HepG2 (cell line): ENCODE data around the gene PARD3. TPM values are rescaled to one million over a fixed set of nuclear protein-coding genes. Genes with fewer than 3 reads are reported as not detected.

ENCODE experiments used
- ATAD3A ChIP-seq: sonication (generic); formaldehyde crosslinking; IDR thresholded peaks from 2 replicates; pipeline ENCODE4 v1.4.0; 2020; ENCODE audit warnings: missing genetic modification reagents
- ATRX ChIP-seq: sonication (generic); formaldehyde crosslinking; IDR thresholded peaks from 2 replicates; pipeline ENCODE4 v1.4.0; 2020; ENCODE audit warnings: missing genetic modification reagents, borderline replicate concordance
- BRD4 ChIP-seq: sonication (generic); formaldehyde crosslinking; IDR thresholded peaks from 2 replicates; pipeline ENCODE4 v1.4.0; 2020; ENCODE audit warnings: missing genetic modification reagents
- ELF3 ChIP-seq: IDR thresholded peaks from 2 replicates; pipeline ENCODE4 v1.6.1; 2016; ENCODE audit warnings: missing genetic modification reagents, missing compliant biosample characterization
- HMG20A ChIP-seq: IDR thresholded peaks from 2 replicates; pipeline ENCODE4 v1.6.1; 2016; ENCODE audit warnings: borderline replicate concordance
- IRF1 ChIP-seq: sonication (generic); formaldehyde crosslinking; IDR thresholded peaks from 2 replicates; pipeline ENCODE4 v1.4.0; 2020; ENCODE audit warnings: low read depth, mild to moderate bottlenecking, missing genetic modification reagents
- NFKB2 ChIP-seq: sonication (generic); formaldehyde crosslinking; IDR thresholded peaks from 2 replicates; pipeline ENCODE4 v1.4.0; 2020; ENCODE audit warnings: missing genetic modification reagents, borderline replicate concordance
- PHF5A ChIP-seq: IDR thresholded peaks from one replicate; pipeline ENCODE4 v1.6.1; 2018; ENCODE audit warnings: low read depth, missing genetic modification reagents; ENCODE audit not compliant: unreplicated experiment
- RFX3 ChIP-seq: IDR thresholded peaks from 2 replicates; pipeline ENCODE4 v1.6.1; 2016; ENCODE audit warnings: missing biosample characterization, missing genetic modification reagents
- ZBTB46 ChIP-seq: sonication (generic); formaldehyde crosslinking; IDR thresholded peaks from 2 replicates; pipeline ENCODE4 v1.4.0; 2020; ENCODE audit warnings: mild to moderate bottlenecking, missing genetic modification reagents, borderline replicate concordance
- ZFAT ChIP-seq: sonication (generic); formaldehyde crosslinking; conservative IDR thresholded peaks from 2 replicates; pipeline ENCODE4 v1.8.1; 2023; ENCODE audit warnings: missing genetic modification reagents, inconsistent platforms
- ZNF274 ChIP-seq: sonication (generic); formaldehyde crosslinking; IDR thresholded peaks from 2 replicates; pipeline ENCODE4 v1.5.1; 2020; ENCODE audit warnings: mild to moderate bottlenecking, missing genetic modification reagents
- ZNF468 ChIP-seq: sonication (generic); formaldehyde crosslinking; IDR thresholded peaks from 2 replicates; pipeline ENCODE4 v1.8.0; 2022; ENCODE audit warnings: mild to moderate bottlenecking, moderate library complexity, missing genetic modification reagents
- ZNF547 ChIP-seq: sonication (generic); formaldehyde crosslinking; IDR thresholded peaks from 2 replicates; pipeline ENCODE4 v1.5.1; 2020; ENCODE audit warnings: mild to moderate bottlenecking, missing genetic modification reagents
- ZNF615 ChIP-seq: sonication (generic); formaldehyde crosslinking; IDR thresholded peaks from 2 replicates; pipeline ENCODE4 v1.5.0; 2020; ENCODE audit warnings: mild to moderate bottlenecking, missing genetic modification reagents, borderline replicate concordance
- ZNF670 ChIP-seq: sonication (generic); formaldehyde crosslinking; IDR thresholded peaks from 2 replicates; pipeline ENCODE4 v1.8.0; 2022; ENCODE audit warnings: mild to moderate bottlenecking, missing genetic modification reagents, borderline replicate concordance
- polyA plus RNA-seq, 8 experiments: library from polyadenylated mRNA; depleted of rRNA in 3 of 8; stranded (reverse) in 7 of 8; unstranded in 1 of 8; fragments of >200 nt; fragmentation: Illumina TruSeq in 4 of 8; extraction: Trizol in 4 of 8; gene quantifications; 2 replicates each; pipeline versions ENCODE4 v1.2.1 to v1.2.3, GENCODE V29; 2011 to 2016; ENCODE audit warnings: low read depth in 4 of 8, missing spikeins in 1 of 8, mixed read lengths in 1 of 8; ENCODE audit not compliant: insufficient read depth in 1 of 8
- total RNA-seq, 5 experiments: library from RNA; depleted of rRNA; stranded (reverse); fragments of >200 nt; fragmentation: Illumina TruSeq; extraction: Trizol; gene quantifications; 2 replicates each; pipeline ENCODE4 v1.2.3, GENCODE V29; 2016; ENCODE audit warnings: low read depth in 1 of 5
- TF ChIP-seq, protein P1 (sequence below): sonication (generic); formaldehyde crosslinking; IDR thresholded peaks from 2 replicates; pipeline ENCODE4 v1.8.1; 2023; ENCODE audit warnings: missing genetic modification reagents, inconsistent platforms, borderline replicate concordance
- TF ChIP-seq, protein P2 (sequence below): sonication (generic); formaldehyde crosslinking; IDR thresholded peaks from 2 replicates; pipeline ENCODE4 v1.9.0; 2021; ENCODE audit warnings: missing genetic modification reagents, borderline replicate concordance
- TF ChIP-seq, protein P3 (sequence below): sonication (generic); formaldehyde crosslinking; conservative IDR thresholded peaks from 2 replicates; pipeline ENCODE4 v1.4.0; 2020; ENCODE audit warnings: missing genetic modification reagents
- TF ChIP-seq, protein P4 (sequence below): sonication (generic); formaldehyde crosslinking; IDR thresholded peaks from 2 replicates; pipeline ENCODE4 v1.8.0; 2022; ENCODE audit warnings: missing genetic modification reagents, mild to moderate bottlenecking, borderline replicate concordance

Gene PARD3
- total and polyA plus RNA-seq, 2 of the 13 experiments (the other 11 are each of a cell fraction or from before 2014, with no cell fraction given): 40.9 to 60.0 TPM

GRCh38 chr10:34121125-34121753 lies 693.9 kb downstream of the PARD3 start (continued):
- TF ChIP-seq, protein P1, sequence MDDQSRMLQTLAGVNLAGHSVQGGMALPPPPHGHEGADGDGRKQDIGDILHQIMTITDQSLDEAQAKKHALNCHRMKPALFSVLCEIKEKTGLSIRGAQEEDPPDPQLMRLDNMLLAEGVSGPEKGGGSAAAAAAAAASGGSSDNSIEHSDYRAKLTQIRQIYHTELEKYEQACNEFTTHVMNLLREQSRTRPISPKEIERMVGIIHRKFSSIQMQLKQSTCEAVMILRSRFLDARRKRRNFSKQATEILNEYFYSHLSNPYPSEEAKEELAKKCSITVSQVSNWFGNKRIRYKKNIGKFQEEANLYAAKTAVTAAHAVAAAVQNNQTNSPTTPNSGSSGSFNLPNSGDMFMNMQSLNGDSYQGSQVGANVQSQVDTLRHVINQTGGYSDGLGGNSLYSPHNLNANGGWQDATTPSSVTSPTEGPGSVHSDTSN (CRISPR knock-in tag): no peak
- TF ChIP-seq, protein P2, sequence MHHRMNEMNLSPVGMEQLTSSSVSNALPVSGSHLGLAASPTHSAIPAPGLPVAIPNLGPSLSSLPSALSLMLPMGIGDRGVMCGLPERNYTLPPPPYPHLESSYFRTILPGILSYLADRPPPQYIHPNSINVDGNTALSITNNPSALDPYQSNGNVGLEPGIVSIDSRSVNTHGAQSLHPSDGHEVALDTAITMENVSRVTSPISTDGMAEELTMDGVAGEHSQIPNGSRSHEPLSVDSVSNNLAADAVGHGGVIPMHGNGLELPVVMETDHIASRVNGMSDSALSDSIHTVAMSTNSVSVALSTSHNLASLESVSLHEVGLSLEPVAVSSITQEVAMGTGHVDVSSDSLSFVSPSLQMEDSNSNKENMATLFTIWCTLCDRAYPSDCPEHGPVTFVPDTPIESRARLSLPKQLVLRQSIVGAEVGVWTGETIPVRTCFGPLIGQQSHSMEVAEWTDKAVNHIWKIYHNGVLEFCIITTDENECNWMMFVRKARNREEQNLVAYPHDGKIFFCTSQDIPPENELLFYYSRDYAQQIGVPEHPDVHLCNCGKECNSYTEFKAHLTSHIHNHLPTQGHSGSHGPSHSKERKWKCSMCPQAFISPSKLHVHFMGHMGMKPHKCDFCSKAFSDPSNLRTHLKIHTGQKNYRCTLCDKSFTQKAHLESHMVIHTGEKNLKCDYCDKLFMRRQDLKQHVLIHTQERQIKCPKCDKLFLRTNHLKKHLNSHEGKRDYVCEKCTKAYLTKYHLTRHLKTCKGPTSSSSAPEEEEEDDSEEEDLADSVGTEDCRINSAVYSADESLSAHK (CRISPR knock-in tag): no peak
- no peak for TF ChIP-seq ZBTB46 (CRISPR knock-in tag)
- TF ChIP-seq PHF5A (CRISPR knock-in tag): peak; percentile 98
- peak; percentile 98 for TF ChIP-seq HMG20A (CRISPR knock-in tag)
- TF ChIP-seq IRF1 (CRISPR knock-in tag): no peak
- peak; percentile 41; the same call in 1 of the 2 replicates for TF ChIP-seq ZNF615 (CRISPR knock-in tag)
- peak; percentile 9; the same call in 1 of the 2 replicates for TF ChIP-seq BRD4 (CRISPR knock-in tag)
- no peak for TF ChIP-seq ZNF274 (CRISPR knock-in tag)
- no peak for TF ChIP-seq ATRX (CRISPR knock-in tag)
- peak; percentile 92 for TF ChIP-seq ZNF670 (CRISPR knock-in tag)
- no peak for TF ChIP-seq NFKB2 (CRISPR knock-in tag)
- TF ChIP-seq ZNF468 (CRISPR knock-in tag): no peak
- peak; percentile 37; the same call in 1 of the 2 replicates for TF ChIP-seq RFX3 (CRISPR knock-in tag)
- TF ChIP-seq ZNF547 (CRISPR knock-in tag): peak; percentile 57; the same call in 1 of the 2 replicates
- TF ChIP-seq ATAD3A: no peak
- no peak for TF ChIP-seq ZFAT (CRISPR knock-in tag)
- TF ChIP-seq, protein P3, sequence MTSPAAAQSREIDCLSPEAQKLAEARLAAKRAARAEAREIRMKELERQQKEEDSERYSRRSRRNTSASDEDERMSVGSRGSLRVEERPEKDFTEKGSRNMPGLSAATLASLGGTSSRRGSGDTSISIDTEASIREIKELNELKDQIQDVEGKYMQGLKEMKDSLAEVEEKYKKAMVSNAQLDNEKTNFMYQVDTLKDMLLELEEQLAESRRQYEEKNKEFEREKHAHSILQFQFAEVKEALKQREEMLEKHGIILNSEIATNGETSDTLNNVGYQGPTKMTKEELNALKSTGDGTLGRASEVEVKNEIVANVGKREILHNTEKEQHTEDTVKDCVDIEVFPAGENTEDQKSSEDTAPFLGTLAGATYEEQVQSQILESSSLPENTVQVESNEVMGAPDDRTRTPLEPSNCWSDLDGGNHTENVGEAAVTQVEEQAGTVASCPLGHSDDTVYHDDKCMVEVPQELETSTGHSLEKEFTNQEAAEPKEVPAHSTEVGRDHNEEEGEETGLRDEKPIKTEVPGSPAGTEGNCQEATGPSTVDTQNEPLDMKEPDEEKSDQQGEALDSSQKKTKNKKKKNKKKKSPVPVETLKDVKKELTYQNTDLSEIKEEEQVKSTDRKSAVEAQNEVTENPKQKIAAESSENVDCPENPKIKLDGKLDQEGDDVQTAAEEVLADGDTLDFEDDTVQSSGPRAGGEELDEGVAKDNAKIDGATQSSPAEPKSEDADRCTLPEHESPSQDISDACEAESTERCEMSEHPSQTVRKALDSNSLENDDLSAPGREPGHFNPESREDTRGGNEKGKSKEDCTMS: no peak
- TF ChIP-seq, protein P4, sequence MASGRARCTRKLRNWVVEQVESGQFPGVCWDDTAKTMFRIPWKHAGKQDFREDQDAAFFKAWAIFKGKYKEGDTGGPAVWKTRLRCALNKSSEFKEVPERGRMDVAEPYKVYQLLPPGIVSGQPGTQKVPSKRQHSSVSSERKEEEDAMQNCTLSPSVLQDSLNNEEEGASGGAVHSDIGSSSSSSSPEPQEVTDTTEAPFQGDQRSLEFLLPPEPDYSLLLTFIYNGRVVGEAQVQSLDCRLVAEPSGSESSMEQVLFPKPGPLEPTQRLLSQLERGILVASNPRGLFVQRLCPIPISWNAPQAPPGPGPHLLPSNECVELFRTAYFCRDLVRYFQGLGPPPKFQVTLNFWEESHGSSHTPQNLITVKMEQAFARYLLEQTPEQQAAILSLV: no peak
- TF ChIP-seq ELF3 (CRISPR knock-in tag): peak; percentile 90
